Measurements from ENCODE around the gene AGBL1.
A peak's percentile ranks its signal among the peaks of the same experiment; 100 is the strongest.

AGBL1 gene

DNA sequence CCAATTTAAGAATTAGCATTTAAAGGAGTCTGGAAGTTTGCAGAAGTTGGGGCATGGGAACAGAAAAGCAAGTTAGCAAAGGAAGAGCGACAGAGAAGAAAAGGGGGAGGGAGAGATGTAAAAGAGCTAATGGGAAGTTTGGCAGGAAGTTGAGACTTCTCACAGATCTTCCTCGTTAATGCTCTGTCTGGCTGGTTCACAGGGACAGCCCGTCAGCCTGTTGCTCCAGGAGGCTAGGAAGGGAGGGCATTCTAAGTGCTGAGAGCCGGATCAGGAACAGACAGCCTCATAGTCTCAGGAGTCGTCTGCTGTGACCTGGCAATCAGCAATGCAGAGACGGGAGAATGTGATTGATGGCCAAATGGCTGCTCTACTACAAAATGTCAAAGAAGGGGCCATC lies 150.3 kb downstream of the AGBL1 start:
- no peak overlapping the region for H3K4me3 ChIP-seq (replicated peaks in 1 of 2; ENCODE audit: low read depth in 2 of 2, low read length in 2 of 2)
- DNase-seq (ENCODE audit: low read depth in 2 of 2) = no peak
- TF ChIP-seq, protein P1, sequence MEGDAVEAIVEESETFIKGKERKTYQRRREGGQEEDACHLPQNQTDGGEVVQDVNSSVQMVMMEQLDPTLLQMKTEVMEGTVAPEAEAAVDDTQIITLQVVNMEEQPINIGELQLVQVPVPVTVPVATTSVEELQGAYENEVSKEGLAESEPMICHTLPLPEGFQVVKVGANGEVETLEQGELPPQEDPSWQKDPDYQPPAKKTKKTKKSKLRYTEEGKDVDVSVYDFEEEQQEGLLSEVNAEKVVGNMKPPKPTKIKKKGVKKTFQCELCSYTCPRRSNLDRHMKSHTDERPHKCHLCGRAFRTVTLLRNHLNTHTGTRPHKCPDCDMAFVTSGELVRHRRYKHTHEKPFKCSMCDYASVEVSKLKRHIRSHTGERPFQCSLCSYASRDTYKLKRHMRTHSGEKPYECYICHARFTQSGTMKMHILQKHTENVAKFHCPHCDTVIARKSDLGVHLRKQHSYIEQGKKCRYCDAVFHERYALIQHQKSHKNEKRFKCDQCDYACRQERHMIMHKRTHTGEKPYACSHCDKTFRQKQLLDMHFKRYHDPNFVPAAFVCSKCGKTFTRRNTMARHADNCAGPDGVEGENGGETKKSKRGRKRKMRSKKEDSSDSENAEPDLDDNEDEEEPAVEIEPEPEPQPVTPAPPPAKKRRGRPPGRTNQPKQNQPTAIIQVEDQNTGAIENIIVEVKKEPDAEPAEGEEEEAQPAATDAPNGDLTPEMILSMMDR (IDR thresholded peaks at IDR 0.05; ENCODE audit: low read depth, low read length) = no peak

DNA sequence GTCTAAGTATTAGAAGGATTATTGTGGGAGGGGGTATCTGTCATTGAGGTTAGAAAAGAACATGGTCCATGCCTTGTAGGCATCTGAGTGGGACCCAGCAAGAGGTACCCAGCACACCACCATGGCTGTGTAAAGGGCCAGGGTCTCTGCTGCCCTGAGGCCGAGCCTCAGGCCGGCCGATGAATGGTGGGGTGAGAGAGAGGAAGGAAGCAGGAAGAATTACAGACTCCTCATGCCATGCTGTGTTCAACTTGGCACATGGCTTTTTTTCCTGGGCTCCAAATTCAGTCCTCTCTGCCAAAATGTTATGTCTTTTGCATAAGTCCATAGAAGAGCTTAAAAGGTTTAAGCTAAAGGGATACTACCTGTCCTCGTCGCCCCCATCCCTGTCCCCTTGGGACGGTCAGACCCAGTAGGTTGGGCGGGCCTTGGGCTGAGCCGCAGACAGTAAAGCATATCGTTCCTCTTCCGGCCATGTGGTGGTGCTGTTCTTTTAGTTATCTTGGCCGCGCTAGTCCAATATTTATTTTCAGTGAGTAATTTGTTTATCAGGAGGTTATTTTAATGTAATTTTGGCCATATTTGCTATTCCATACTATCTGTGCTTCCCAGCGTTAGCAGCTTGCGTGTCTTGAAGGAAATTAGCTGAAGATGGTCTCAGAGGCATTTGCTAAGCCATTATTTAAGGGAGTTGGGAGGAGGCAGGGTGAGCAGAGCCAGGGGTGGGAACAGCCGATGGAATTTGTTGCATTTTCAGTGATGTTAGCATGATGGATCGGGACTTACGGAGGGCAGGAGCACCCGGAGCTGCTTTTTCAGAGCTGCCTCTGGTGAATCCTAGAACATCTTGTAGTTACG lies 152.4 kb downstream of the AGBL1 start:
- H3K4me3 ChIP-seq (replicated peaks in 1 of 2; ENCODE audit: low read depth in 2 of 2, low read length in 2 of 2) = no peak overlapping the region
- TF ChIP-seq, protein P1 (IDR thresholded peaks at IDR 0.05; ENCODE audit: low read depth, low read length) = peak; percentile 13
- DNase-seq (ENCODE audit: low read depth in 2 of 2) = peak; percentile 11 to 24

DNA sequence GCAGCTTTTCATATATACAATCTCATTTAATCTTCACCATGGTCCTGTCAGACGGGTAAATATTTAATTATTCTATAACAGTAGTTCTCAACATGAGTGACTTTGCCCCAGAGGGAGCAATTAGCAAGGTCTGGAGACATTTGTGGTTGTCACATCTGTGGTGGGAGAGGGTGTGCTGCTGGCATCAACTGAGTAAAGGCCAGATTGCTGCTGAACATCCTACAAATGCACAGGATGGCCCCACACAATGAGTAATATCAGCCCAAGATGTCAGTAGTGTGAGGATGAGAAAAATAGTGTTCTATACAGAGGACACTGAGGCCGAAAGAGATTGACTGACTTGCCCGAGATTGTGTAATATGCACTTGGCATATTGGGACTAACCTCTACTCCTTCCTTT lies 156.0 kb downstream of the AGBL1 start:
- TF ChIP-seq, protein P1 (IDR thresholded peaks at IDR 0.05; ENCODE audit: low read depth, low read length) = no peak

DNA sequence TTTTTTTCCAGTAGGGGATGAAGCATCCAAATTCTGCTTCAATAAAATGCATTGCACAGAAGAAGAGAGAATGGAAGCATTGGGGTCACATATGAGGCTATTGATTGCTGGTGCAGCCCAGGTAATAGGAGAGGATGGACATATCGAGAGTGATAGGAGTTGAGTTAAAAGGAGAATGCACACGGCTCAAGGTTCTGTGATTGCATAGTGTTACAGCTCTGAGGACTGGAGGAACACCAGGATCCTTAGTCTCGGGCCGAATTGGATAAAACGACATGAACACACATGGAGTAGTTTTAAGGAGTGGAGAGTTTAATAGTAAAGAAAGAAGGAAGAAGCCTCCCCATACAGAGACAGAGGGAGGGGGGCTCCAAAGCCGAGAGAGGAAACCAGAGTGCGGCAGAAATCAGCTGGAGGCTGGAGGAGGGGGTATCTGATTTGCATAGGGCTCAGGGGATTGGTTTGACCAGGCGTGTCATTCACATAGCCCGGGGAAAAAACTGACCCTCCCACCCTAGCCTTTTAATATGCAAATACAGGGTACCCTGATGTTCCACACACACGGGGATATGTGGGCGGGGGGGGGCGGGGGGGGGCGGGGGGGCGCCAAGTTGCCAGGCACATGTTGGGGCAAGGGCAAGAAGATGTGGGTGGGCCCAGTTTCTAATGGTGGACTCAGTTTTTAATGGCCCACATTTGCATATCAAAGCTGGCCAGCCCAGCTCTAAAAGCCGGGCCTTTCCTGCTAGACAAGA lies 156.9 kb downstream of the AGBL1 start:
- TF ChIP-seq, protein P1 (IDR thresholded peaks at IDR 0.05; ENCODE audit: low read depth, low read length) = no peak
- H3K4me3 ChIP-seq (replicated peaks in 1 of 2; ENCODE audit: low read depth in 2 of 2, low read length in 2 of 2) = no peak overlapping the region
- no peak for DNase-seq (ENCODE audit: low read depth in 2 of 2)

More for the DNA sequence above, 156.0 kb downstream of the AGBL1 start:
- no peak for DNase-seq (ENCODE audit: low read depth in 2 of 2)
- H3K4me3 ChIP-seq (replicated peaks in 1 of 2; ENCODE audit: low read depth in 2 of 2, low read length in 2 of 2) = no peak overlapping the region

DNA sequence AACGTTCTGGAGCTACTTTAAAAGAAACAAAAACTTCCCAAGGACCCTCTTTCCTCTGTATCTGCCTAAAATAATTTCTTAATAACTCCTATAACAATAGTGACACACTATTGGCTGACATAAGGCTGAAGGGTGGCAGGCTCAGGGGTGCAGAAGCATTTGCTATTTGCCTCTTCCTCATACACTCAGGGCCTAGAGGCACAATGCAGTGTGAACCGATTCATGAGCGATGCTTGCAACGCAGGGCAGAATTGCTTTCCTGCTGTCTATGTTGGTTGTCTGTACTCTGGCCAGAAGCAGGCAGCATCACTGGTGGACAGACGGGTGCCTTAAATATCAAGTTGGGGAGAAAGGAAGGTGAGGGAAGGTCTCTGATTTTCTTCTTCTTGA lies 157.4 kb downstream of the AGBL1 start:
- no peak for DNase-seq (ENCODE audit: low read depth in 2 of 2)
- TF ChIP-seq, protein P1 (IDR thresholded peaks at IDR 0.05; ENCODE audit: low read depth, low read length) = no peak
- H3K4me3 ChIP-seq (replicated peaks in 1 of 2; ENCODE audit: low read depth in 2 of 2, low read length in 2 of 2) = no peak overlapping the region

DNA sequence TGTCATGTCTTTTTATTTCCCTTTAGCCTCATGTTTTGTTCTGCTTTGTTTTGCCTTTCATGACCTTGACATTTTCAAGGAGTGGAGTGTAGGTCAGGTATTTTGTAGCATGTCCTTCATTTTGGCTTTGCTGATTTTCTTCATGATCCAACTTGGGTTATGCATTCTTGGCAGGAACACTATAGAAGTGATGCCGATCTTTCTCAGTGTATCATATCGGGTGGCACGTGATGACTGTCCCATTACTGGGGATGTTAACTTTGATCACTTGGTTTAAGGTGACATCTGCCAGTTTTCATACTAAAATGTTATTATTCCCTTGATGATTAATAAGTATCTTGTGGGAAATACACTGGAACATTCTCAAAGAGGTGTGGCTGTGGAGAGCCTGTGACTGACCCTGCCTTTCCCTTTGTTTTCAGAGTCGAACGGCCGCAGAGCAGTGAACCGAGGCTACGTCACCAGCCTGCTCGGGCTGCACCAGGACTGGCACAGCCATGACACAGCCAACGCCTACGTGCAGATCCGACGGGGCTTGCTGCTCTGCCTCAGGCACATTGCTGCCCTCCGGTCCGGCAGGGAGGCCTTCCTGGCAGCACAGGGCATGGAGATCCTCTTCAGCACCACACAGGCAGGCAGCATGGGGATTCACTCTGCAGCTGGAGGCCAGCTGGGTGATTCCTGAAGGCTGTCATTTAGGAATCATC lies 167.7 kb downstream of the AGBL1 start:
- no peak for DNase-seq (ENCODE audit: low read depth in 2 of 2)
- TF ChIP-seq, protein P1 (IDR thresholded peaks at IDR 0.05; ENCODE audit: low read depth, low read length) = no peak
- no peak overlapping the region for H3K4me3 ChIP-seq (replicated peaks in 1 of 2; ENCODE audit: low read depth in 2 of 2, low read length in 2 of 2)
